IPS-15b (cell line): ENCODE measurements around the gene LGALS12.
"Not testable (repeated sequence)": the region's sequence is repeated elsewhere in the genome, so short reads cannot be mapped to it uniquely, and the experiment has no call there.

ENCODE experiments used
- H3K27me3 ChIP-seq: one replicate; pipeline ENCODE4 v1.6.1; 2013; ENCODE audit warnings: low read length; ENCODE audit not compliant: control insufficient read depth, insufficient read depth
- H3K36me3 ChIP-seq: one replicate; pipeline ENCODE4 v1.6.1; 2013; ENCODE audit warnings: low read length; ENCODE audit not compliant: control insufficient read depth, insufficient read depth
- H3K4me1 ChIP-seq: one replicate; pipeline ENCODE4 v1.6.1; 2013; ENCODE audit warnings: mild to moderate bottlenecking, low read length; ENCODE audit not compliant: control insufficient read depth, insufficient read depth
- H3K4me3 ChIP-seq: one replicate; pipeline ENCODE4 v1.5.1; 2013; ENCODE audit warnings: low read depth, low read length
- H3K9ac ChIP-seq: one replicate; pipeline ENCODE4 v1.6.1; 2013; ENCODE audit warnings: low read depth, mild to moderate bottlenecking, low read length
- H3K9me3 ChIP-seq: one replicate; pipeline ENCODE4 v1.6.1; 2013; ENCODE audit warnings: mild to moderate bottlenecking, low read length; ENCODE audit not compliant: control insufficient read depth, insufficient read depth

Gene LGALS12

DNA sequence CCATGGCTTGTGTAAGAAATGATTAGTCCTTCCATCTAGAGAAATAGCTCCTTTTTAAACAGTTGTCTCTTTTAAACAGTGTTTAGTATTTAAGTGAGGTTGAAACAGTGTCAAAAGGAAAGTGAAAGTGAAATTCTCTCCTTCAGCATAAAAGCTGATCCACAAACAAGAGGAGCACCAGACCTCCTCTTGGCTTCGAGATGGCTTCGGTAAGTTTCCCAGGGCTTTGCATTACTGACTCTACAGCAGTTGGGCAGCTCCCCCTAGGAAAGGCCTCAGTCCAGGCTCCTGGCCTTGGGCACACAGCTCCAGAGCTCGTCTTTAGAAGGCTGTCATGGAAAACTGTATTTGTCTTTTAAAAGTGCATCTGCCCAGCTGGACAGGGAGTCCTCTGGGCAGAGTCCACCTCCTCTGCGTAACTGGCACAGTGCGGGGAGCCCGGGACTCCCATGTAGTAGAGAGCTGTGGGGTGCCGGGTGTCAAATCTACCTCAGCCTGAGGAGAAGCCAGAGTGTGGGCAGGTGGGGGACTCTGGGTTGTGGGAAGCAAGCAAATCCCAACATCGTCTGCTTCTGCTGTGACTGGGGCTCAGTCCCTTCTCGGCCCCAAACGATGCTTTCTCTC, 30.9 kb downstream of the LGALS12 start, which contains the start of gene PLAAT4:
TSS of gene PLAAT4 (plus strand) at position 140 of the 624 bp plus-strand sequence. CDS start at position 201, 61 bp downstream.
- Histone ChIP-seq H3K36me3 (no peaks in the 10 kb centered on the region), H3K9ac (no peak within 1 kb of the TSS), H3K4me3 (no peak within 1 kb of the TSS), H3K4me1 (peaks cover 17% of the 10 kb centered on the region), H3K9me3 (no peaks in the 10 kb centered on the region), H3K27me3 (no peaks in the 10 kb centered on the region)

DNA sequence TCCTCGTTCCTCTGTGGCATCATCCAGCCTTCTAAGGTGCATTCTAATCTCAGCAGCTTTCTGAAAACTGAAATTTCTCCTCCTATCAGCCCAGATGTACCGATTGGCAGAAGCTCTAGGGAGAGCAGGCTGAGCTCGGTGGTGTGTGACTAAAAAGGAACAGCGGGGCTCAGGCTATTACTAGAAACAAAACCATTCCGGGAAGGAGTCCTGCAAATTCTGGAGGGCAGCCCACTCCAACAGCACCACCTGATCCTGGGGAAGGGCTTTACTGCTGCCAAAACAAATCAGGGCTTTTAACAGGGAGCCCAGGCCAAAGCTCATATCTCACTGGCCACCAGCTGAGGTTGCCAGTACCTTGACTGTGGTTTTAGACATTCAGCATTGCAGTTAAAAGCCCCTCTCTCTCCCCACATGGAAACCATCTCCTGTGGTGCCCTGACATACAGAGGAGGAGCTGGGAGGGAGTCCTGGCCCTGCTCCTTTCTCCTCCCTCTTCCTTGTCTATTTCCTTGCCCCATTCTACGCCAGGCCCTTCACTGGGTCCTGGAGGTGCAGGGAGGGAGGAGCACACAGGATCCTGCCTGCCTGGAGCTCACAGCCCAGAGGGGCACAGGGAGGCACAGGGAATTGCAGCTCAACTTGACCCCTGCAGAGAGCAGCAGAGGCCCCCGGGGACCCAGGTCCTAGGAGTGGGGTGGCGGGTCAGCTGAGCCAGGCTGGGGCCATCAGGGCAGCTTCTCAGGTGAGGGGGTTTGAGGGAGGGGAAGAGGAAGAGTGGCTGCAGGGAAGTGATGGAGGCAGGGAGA, 31.6 kb downstream of the LGALS12 start:
- Histone ChIP-seq H3K4me1 (peaks cover 12% of the 10 kb centered on the region), H3K27me3 (no peaks in the 10 kb centered on the region), H3K36me3 (no peaks in the 10 kb centered on the region), H3K9me3 (no peaks in the 10 kb centered on the region), H3K9ac (no peak overlapping the region), H3K4me3 (no peak overlapping the region)

DNA sequence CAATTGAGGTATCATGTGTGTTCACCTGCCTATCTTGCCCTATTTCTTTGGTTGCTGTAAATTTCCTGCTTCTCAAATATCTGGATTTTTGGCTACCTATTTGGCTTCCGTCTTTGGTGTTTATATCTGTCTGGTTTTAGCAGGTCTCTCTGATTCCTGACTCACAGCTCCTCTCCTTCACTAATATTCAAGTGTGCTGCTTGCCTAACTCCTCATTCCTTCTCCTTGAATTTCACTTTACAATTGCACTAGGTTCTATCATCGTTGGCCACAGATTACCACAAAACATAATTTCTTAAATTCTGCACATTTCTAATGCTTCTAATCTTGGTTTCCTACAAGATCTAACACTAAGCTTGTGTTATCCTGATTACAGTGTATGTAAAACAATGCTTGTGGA, 36.6 kb downstream of the LGALS12 start:
- not testable (repeated sequence) for H3K36me3 ChIP-seq, H3K4me3 ChIP-seq, H3K9ac ChIP-seq, H3K9me3 ChIP-seq, H3K27me3 ChIP-seq, H3K4me1 ChIP-seq

DNA sequence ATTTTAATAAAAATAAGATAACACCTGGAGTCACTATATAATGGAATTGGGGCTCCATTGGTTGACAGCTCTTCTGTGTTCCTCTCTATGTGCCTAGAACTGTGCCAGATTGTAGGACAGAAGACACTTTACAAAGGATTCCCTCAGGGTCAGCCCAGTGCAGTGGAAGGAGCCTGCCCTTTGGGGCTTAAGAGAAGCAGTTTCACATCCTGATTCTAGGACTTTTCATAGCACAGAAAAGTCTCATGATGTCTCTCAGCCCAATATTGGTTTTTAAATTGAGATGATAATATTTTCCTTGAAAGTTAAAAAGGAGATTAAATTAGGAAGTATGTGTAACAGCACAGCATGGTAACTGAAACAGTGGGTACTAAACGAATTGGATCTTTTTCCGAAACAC, 37.8 kb downstream of the LGALS12 start:
- H3K9me3 ChIP-seq = no peaks in the 10 kb centered on the region
- H3K4me1 ChIP-seq = no peaks in the 10 kb centered on the region
- H3K9ac ChIP-seq = no peak overlapping the region
- no peak overlapping the region for H3K4me3 ChIP-seq
- no peaks in the 10 kb centered on the region for H3K27me3 ChIP-seq
- no peaks in the 10 kb centered on the region for H3K36me3 ChIP-seq

DNA sequence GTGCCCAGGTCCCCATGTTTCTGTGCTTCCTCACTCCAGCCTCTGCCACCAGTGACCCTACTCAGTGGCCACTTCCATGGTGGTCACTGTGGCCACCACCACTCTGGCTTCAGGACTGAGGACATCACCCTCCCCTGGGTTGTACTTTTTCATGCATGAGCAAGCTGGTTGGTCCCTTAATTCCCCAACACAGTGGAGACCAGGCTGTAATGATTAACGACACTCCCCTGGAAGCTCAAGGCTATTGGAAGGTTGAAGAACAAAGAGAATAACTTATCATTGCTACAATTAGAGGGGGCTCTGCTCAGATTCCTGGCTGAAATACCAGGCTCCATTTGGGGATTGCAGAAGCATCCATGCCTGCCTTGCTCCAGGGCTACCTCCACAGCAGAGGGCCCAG, 41.2 kb downstream of the LGALS12 start:
- H3K9ac ChIP-seq = no peak overlapping the region

DNA sequence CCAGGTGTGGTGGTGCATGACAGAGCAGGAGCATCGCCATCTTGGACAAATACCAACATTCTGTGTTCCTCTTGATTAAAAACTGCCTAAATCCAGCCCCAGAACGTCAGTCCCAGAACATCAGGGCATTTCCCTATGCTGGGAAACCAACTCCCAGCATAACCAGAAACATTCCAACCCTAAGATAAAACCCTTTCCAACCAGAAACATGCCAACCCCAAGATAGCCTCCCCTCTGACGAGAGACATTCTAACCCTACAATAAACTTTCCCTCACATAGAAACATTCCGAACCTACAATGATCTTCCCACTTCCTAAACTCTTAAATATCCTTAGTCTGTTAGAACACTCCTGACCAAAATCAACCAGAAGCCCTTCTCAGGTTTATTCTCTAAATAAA, 42.3 kb downstream of the LGALS12 start:
- no peaks in the 10 kb centered on the region for H3K4me1 ChIP-seq
- no peak overlapping the region for H3K4me3 ChIP-seq
- no peak overlapping the region for H3K9ac ChIP-seq
- no peaks in the 10 kb centered on the region for H3K27me3 ChIP-seq
- H3K9me3 ChIP-seq = no peaks in the 10 kb centered on the region
- H3K36me3 ChIP-seq = no peaks in the 10 kb centered on the region

More for the DNA sequence above, 41.2 kb downstream of the LGALS12 start:
- Histone ChIP-seq H3K36me3 (no peaks in the 10 kb centered on the region), H3K9me3 (no peaks in the 10 kb centered on the region), H3K27me3 (no peaks in the 10 kb centered on the region), H3K4me3 (no peak overlapping the region), H3K4me1 (no peaks in the 10 kb centered on the region)

DNA sequence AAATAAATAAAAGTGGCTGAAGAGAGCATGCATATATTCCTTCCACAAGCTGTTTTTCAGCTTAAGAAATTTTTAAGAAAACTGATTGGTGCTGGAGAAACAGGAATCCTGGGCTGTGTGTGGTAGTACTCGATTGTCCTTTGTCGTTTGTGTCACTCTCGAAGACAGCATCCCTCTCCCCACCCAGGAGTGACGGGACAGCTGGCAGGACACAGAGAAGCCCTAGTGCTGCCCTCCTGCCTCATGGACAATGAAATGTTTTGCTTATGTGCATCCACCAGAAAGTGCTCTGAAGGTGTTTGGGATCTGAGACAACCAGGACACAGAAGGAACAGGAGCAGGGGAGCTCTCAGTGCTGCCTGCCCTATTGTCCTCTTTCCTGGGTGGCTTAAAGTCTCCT, 43.5 kb downstream of the LGALS12 start:
- Histone ChIP-seq H3K4me1 (no peaks in the 10 kb centered on the region), H3K36me3 (no peaks in the 10 kb centered on the region), H3K27me3 (no peaks in the 10 kb centered on the region), H3K4me3 (no peak overlapping the region), H3K9ac (no peak overlapping the region), H3K9me3 (no peaks in the 10 kb centered on the region)

DNA sequence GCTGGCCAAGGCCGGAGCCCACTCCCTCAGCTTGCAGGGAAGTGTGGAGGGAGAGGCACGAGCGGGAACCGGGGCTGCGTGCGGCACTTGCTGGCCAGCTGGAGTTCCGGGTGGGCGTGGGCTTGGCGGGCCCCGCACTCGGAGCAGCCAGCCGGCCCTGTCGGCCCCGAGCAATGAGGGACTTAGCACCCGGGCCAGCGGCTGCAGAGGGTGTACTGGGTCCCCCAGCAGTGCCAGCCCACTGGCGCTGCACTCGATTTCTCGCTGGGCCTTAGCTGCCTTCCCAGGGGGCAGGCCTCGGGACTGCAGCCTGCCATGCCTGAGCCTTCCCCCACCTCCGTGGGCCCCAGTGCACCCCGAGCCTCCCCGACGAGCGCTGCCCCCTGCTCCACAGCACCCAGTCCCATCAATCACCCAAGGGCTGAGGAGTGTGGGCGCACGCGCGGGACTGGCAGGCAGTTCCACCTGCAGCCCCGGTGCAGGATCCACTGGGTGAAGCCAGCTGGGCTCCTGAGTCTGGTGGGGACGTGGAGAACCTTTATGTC, 44.3 kb downstream of the LGALS12 start:
- not testable (repeated sequence) for H3K36me3 ChIP-seq, H3K9ac ChIP-seq, H3K9me3 ChIP-seq, H3K27me3 ChIP-seq, H3K4me3 ChIP-seq, H3K4me1 ChIP-seq

DNA sequence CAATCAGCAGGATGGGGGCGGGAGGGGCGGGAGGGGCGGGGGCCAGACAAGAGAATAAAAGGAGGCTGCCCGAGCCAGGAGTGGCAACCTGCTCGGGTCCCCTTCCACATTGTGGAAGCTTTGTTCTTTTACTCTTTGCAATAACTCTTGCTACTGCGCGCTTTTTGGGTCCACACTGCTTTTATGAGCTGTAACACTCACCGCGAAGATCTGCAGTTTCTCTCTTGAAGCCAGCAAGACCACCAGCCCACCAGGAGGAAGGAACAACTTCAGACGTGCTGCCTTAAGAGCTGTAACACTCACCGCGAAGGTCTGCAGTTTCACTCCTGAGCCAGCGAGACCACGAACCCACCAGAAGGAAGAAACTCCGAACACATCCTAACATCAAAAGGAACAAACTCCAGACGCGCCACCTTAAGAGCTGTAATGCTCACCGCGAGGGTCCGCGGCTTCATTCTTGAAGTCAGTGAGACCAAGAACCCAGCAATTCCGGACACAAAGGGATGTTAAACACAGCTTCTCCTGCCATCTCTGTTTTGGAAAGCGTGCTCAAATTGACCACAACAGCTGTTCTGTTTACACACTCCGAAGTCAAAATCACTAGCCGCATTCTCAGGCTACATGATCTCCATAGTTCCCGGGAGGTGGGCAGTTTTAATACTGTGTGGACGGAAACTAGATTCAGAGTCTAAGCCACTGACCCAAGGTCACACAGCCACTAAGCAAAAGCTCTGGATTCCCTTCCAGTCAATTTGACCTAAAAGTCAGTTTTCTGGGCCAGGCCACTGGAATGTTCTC, 45.4 kb downstream of the LGALS12 start:
- no peak overlapping the region for H3K9ac ChIP-seq

DNA sequence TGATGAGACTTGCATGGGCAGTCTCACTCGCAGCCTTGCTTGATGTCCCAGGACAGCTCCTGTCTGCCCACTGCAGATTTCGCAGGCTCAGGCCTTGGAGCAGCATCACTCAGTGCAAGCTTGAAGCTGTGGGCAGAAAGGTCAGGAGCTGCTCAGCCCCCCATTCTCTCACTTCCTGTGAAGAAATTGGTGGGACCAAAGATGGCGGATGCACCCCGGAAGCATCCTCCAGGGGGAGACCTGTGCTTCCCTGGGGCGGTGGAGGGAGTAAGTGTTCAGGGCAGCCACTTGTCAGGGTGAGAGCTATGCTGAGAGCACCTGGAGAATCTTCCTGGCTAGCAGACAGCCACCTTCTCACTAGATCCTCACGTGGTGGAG, 46.0 kb downstream of the LGALS12 start:
- peaks cover 4% of the 10 kb centered on the region for H3K4me1 ChIP-seq
- H3K9ac ChIP-seq = no peak overlapping the region
- no peaks in the 10 kb centered on the region for H3K9me3 ChIP-seq
- H3K27me3 ChIP-seq = no peaks in the 10 kb centered on the region
- H3K36me3 ChIP-seq = no peaks in the 10 kb centered on the region
- no peak overlapping the region for H3K4me3 ChIP-seq

More for the DNA sequence above, 45.4 kb downstream of the LGALS12 start:
- H3K9me3 ChIP-seq = no peaks in the 10 kb centered on the region
- H3K27me3 ChIP-seq = no peaks in the 10 kb centered on the region
- no peak overlapping the region for H3K4me3 ChIP-seq
- peaks cover 4% of the 10 kb centered on the region for H3K4me1 ChIP-seq
- H3K36me3 ChIP-seq = no peaks in the 10 kb centered on the region

DNA sequence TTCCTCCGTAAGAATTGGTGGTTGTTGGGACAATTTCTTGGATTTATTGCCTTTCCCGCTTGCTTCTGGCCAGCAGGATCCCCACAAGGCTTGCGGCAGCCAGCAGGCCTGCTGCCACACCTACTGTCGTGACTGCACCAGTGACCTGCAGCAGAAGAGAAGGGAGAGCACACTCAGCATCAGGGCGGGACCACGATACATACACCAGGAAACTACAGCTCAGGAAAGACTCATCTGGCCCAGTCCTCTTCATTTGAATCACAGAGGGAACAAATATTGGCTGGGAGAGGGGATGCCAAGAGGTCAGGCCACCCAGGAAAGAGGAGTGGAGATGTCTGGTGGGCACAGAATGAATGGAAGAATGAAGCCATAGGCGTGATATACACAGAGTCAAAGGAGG, 47.0 kb downstream of the LGALS12 start:
- no peak overlapping the region for H3K9ac ChIP-seq
- no peaks in the 10 kb centered on the region for H3K27me3 ChIP-seq
- H3K4me1 ChIP-seq = peaks cover 4% of the 10 kb centered on the region

More for the DNA sequence above, 47.0 kb downstream of the LGALS12 start:
- Histone ChIP-seq H3K9me3 (no peaks in the 10 kb centered on the region), H3K36me3 (no peaks in the 10 kb centered on the region), H3K4me3 (no peak overlapping the region)
